Germinal center (tissue), 1 donor: ENCODE measurements around the gene C4BPB.

Experiments
- DNase-seq: peaks from one replicate; pipeline ENCODE4 v3.0.0; 2012; ENCODE audit warnings: mixed read lengths, low spot score

C4BPB gene

GRCh38 chr1:207145401-207146058, 56.9 kb downstream of the C4BPB start:
- DNase-seq, result no peak
